ENCODE data around the gene MCM3AP. TPM values are rescaled to one million over a fixed set of nuclear protein-coding genes. Genes with fewer than 3 reads are reported as not detected.

Gene MCM3AP
- total RNA-seq, 1 experiment from 2014 or later, result 140 TPM

GRCh38 chr21:46308431-46308830, 23.0 kb upstream of the MCM3AP start:
- Histone ChIP-seq H4K20me1 (ENCODE audit: low read length) (no peaks in the 10 kb centered on the region), H3K27me3 (ENCODE audit: low read length) (no peaks in the 10 kb centered on the region), H3K4me3 (ENCODE audit: low read length) (no peak overlapping the region), H2AFZ (ENCODE audit: low read length) (no peak overlapping the region), H3K9me2 (replicated peaks; ENCODE audit: low read length) (no peaks in the 10 kb centered on the region), H3K79me2 (ENCODE audit: low read length) (no peaks in the 10 kb centered on the region), H3K4me2 (ENCODE audit: low read length) (no peak overlapping the region), H3K9me3 (ENCODE audit: low read length) (no peaks in the 10 kb centered on the region), H3K27ac (ENCODE audit: low read length) (no peak overlapping the region), H3K9ac (ENCODE audit: low read length) (no peak overlapping the region), H3K36me3 (ENCODE audit: low read depth, low read length) (peaks cover 4% of the 10 kb centered on the region), H3F3A (ENCODE audit: low read length, unreplicated experiment) (no peaks in the 10 kb centered on the region), H3K4me1 (ENCODE audit: insufficient read depth, low read length) (peaks cover 10% of the 10 kb centered on the region)
- POLR2A ChIA-PET (ENCODE audit: unreplicated experiment), result no interaction called here
- DNase-seq (no peak), ATAC-seq (no peak)
- TF ChIP-seq EZH2 (IDR thresholded peaks at IDR 0.05; ENCODE audit: low read length, unreplicated experiment) (no peak), EZH2phosphoT487 (IDR thresholded peaks at IDR 0.05; ENCODE audit: borderline replicate concordance, low read length) (no peak)
- TF ChIP-seq, protein P1, sequence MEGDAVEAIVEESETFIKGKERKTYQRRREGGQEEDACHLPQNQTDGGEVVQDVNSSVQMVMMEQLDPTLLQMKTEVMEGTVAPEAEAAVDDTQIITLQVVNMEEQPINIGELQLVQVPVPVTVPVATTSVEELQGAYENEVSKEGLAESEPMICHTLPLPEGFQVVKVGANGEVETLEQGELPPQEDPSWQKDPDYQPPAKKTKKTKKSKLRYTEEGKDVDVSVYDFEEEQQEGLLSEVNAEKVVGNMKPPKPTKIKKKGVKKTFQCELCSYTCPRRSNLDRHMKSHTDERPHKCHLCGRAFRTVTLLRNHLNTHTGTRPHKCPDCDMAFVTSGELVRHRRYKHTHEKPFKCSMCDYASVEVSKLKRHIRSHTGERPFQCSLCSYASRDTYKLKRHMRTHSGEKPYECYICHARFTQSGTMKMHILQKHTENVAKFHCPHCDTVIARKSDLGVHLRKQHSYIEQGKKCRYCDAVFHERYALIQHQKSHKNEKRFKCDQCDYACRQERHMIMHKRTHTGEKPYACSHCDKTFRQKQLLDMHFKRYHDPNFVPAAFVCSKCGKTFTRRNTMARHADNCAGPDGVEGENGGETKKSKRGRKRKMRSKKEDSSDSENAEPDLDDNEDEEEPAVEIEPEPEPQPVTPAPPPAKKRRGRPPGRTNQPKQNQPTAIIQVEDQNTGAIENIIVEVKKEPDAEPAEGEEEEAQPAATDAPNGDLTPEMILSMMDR (conservative IDR thresholded peaks at IDR 0.05; ENCODE audit: low read depth, low read length), result no peak
- intact Hi-C loops (cut with micrococcal nuclease), result no loop called here
- CTCF ChIA-PET, result no interaction called here
- no TSS peak for BruUV-seq (replicated peaks)

DNA sequence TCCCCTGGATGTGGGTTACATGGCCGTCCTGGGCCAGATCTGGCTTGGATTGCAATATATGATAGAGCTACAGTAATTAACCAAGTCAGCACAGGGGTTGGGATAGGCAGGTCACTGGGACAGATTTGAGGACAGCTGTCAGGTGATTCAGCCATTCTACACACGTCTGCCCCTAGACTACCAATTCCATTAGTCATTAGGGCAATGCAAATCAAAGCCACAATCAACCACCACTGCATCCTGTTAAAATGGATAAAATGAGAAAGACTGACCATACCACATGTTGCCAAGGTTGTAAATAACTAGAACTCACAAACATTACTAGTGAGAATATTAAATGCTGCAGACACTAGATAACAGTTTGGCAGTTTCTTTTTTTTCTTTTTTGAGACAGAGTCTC, 22.2 kb upstream of the MCM3AP start:
- no TSS peak for BruUV-seq (replicated peaks)
- CTCF ChIA-PET, result no interaction called here
- intact Hi-C loops (cut with micrococcal nuclease), result no loop called here
- H3K27ac ChIP-seq (ENCODE audit: low read length), result no peak overlapping the region
- H3K4me3 ChIP-seq (ENCODE audit: low read length), result no peak overlapping the region
- H3K9ac ChIP-seq (ENCODE audit: low read length), result no peak overlapping the region
- H3K4me2 ChIP-seq (ENCODE audit: low read length), result no peak overlapping the region
- no peaks in the 10 kb centered on the region for H3K27me3 ChIP-seq (ENCODE audit: low read length)
- H3F3A ChIP-seq (ENCODE audit: low read length, unreplicated experiment), result no peaks in the 10 kb centered on the region
- TF ChIP-seq EZH2phosphoT487 (IDR thresholded peaks at IDR 0.05; ENCODE audit: borderline replicate concordance, low read length) (no peak), EZH2 (IDR thresholded peaks at IDR 0.05; ENCODE audit: low read length, unreplicated experiment) (no peak)
- TF ChIP-seq, protein P1 (conservative IDR thresholded peaks at IDR 0.05; ENCODE audit: low read depth, low read length), result no peak
- H3K4me1 ChIP-seq (ENCODE audit: insufficient read depth, low read length), result peaks cover 10% of the 10 kb centered on the region
- H3K9me2 ChIP-seq (replicated peaks; ENCODE audit: low read length), result no peaks in the 10 kb centered on the region
- peak; percentile 98 for ATAC-seq
- POLR2A ChIA-PET (ENCODE audit: unreplicated experiment), result no interaction called here
- H3K79me2 ChIP-seq (ENCODE audit: low read length), result no peaks in the 10 kb centered on the region
- no peaks in the 10 kb centered on the region for H4K20me1 ChIP-seq (ENCODE audit: low read length)
- DNase-seq, result peak; percentile 73
- H3K36me3 ChIP-seq (ENCODE audit: low read depth, low read length), result peaks cover 4% of the 10 kb centered on the region
- H3K9me3 ChIP-seq (ENCODE audit: low read length), result no peaks in the 10 kb centered on the region
- H2AFZ ChIP-seq (ENCODE audit: low read length), result no peak overlapping the region

GRCh38 chr21:46304955-46305354, 19.5 kb upstream of the MCM3AP start:
- ChIA-PET CTCF (no interaction called here), POLR2A (ENCODE audit: unreplicated experiment) (no interaction called here)
- no peaks in the 10 kb centered on the region for H3K9me3 ChIP-seq (ENCODE audit: low read length)
- no peaks in the 10 kb centered on the region for H3K27me3 ChIP-seq (ENCODE audit: low read length)
- no peaks in the 10 kb centered on the region for H3K9me2 ChIP-seq (replicated peaks; ENCODE audit: low read length)
- peaks cover 10% of the 10 kb centered on the region for H3K4me1 ChIP-seq (ENCODE audit: insufficient read depth, low read length)
- DNase-seq (no peak), ATAC-seq (no peak)
- H4K20me1 ChIP-seq (ENCODE audit: low read length), result no peaks in the 10 kb centered on the region
- BruUV-seq (replicated peaks), result no TSS peak
- H3K4me2 ChIP-seq (ENCODE audit: low read length), result no peak overlapping the region
- no peak overlapping the region for H3K9ac ChIP-seq (ENCODE audit: low read length)
- H2AFZ ChIP-seq (ENCODE audit: low read length), result no peak overlapping the region
- TF ChIP-seq, protein P1 (conservative IDR thresholded peaks at IDR 0.05; ENCODE audit: low read depth, low read length), result no peak
- TF ChIP-seq EZH2phosphoT487 (IDR thresholded peaks at IDR 0.05; ENCODE audit: borderline replicate concordance, low read length), result no peak
- no peak for TF ChIP-seq EZH2 (IDR thresholded peaks at IDR 0.05; ENCODE audit: low read length, unreplicated experiment)
- H3K36me3 ChIP-seq (ENCODE audit: low read depth, low read length), result peaks cover 12% of the 10 kb centered on the region
- no peak overlapping the region for H3K4me3 ChIP-seq (ENCODE audit: low read length)
- intact Hi-C loops (cut with micrococcal nuclease), result no loop called here
- H3F3A ChIP-seq (ENCODE audit: low read length, unreplicated experiment), result no peaks in the 10 kb centered on the region
- no peak overlapping the region for H3K27ac ChIP-seq (ENCODE audit: low read length)
- no peaks in the 10 kb centered on the region for H3K79me2 ChIP-seq (ENCODE audit: low read length)
